Nephron progenitor cell (in vitro differentiated cells): ENCODE measurements around the gene SNX25.

Source experiments
- DNase-seq: peaks from one replicate; pipeline ENCODE4 v3.0.0; 2021
- H3K27ac Mint-ChIP-seq: 2 replicates; pipeline ENCODE4 v1.8.0; 2021; ENCODE audit warnings: mild to moderate bottlenecking, moderate library complexity, mixed read lengths
- H3K27me3 Mint-ChIP-seq: 2 replicates; pipeline ENCODE4 v1.8.0; 2021; ENCODE audit warnings: mild to moderate bottlenecking, low read depth, mixed read lengths; ENCODE audit not compliant: poor library complexity
- H3K36me3 Mint-ChIP-seq: 2 replicates; pipeline ENCODE4 v1.8.0; 2021; ENCODE audit warnings: low read depth, mixed read lengths
- H3K4me1 Mint-ChIP-seq: 2 replicates; pipeline ENCODE4 v1.8.0; 2021; ENCODE audit warnings: mixed read lengths
- H3K4me3 Mint-ChIP-seq: 2 replicates; pipeline ENCODE4 v1.8.0; 2021; ENCODE audit warnings: mild to moderate bottlenecking, moderate library complexity, mixed read lengths
- H3K9me3 Mint-ChIP-seq: 2 replicates; pipeline ENCODE4 v1.8.0; 2021; ENCODE audit warnings: mild to moderate bottlenecking, moderate library complexity, mixed read lengths
- CTCF ChIP-seq: fragments of 200-600 bp; sonication (generic); IDR thresholded peaks from 2 replicates; pipeline ENCODE4 v1.5.0; 2021; ENCODE audit warnings: antibody characterized with exemption

Gene SNX25

GRCh38 chr4:185399466-185399865 is 190.1 kb downstream of the SNX25 start:
- Mint-ChIP-seq H3K4me3 (no peak overlapping the region), H3K27ac (no peak overlapping the region), H3K36me3 (peaks cover 55% of the 10 kb centered on the region), H3K4me1 (peaks cover 20% of the 10 kb centered on the region), H3K27me3 (no peaks in the 10 kb centered on the region), H3K9me3 (no peaks in the 10 kb centered on the region)
- DNase-seq = no peak
- TF ChIP-seq CTCF = no peak

- H3K4me1 Mint-ChIP-seq = no peaks in the 10 kb centered on the region
- no peak for DNase-seq
- H3K27me3 Mint-ChIP-seq = no peaks in the 10 kb centered on the region
- no peak for TF ChIP-seq CTCF
- H3K4me3 Mint-ChIP-seq = no peak overlapping the region
- H3K9me3 Mint-ChIP-seq = no peaks in the 10 kb centered on the region
- no peak overlapping the region for H3K27ac Mint-ChIP-seq
- peaks cover 80% of the 10 kb centered on the region for H3K36me3 Mint-ChIP-seq
Measured at GRCh38 chr4:185404031-185404430, 194.6 kb downstream of the SNX25 start.

GRCh38 chr4:185405296-185405999 is 196.1 kb downstream of the SNX25 start:
- TF ChIP-seq CTCF = no peak
- no peak for DNase-seq
- H3K4me3 Mint-ChIP-seq = no peak overlapping the region
- H3K9me3 Mint-ChIP-seq = peaks cover 7% of the 10 kb centered on the region
- no peaks in the 10 kb centered on the region for H3K4me1 Mint-ChIP-seq
- H3K27me3 Mint-ChIP-seq = no peaks in the 10 kb centered on the region
- peaks cover 81% of the 10 kb centered on the region for H3K36me3 Mint-ChIP-seq
- H3K27ac Mint-ChIP-seq = no peak overlapping the region

GRCh38 chr4:185408432-185408831 is 199.0 kb downstream of the SNX25 start:
- DNase-seq = no peak

GRCh38 chr4:185411849-185412248 is 202.5 kb downstream of the SNX25 start:
- H3K4me1 Mint-ChIP-seq = no peaks in the 10 kb centered on the region
- H3K36me3 Mint-ChIP-seq = peaks cover 58% of the 10 kb centered on the region
- no peak for DNase-seq
- no peak overlapping the region for H3K4me3 Mint-ChIP-seq
- H3K27me3 Mint-ChIP-seq = no peaks in the 10 kb centered on the region
- TF ChIP-seq CTCF = no peak
- H3K9me3 Mint-ChIP-seq = peaks cover 7% of the 10 kb centered on the region
- no peak overlapping the region for H3K27ac Mint-ChIP-seq

More at GRCh38 chr4:185408432-185408831, 199.0 kb downstream of the SNX25 start:
- no peak overlapping the region for H3K27ac Mint-ChIP-seq
- H3K4me1 Mint-ChIP-seq = no peaks in the 10 kb centered on the region
- no peaks in the 10 kb centered on the region for H3K27me3 Mint-ChIP-seq
- H3K4me3 Mint-ChIP-seq = no peak overlapping the region
- peaks cover 7% of the 10 kb centered on the region for H3K9me3 Mint-ChIP-seq
- TF ChIP-seq CTCF = no peak
- peaks cover 78% of the 10 kb centered on the region for H3K36me3 Mint-ChIP-seq

GRCh38 chr4:185412412-185412811 is 203.0 kb downstream of the SNX25 start:
- Mint-ChIP-seq H3K4me1 (no peaks in the 10 kb centered on the region), H3K27ac (peak overlapping the region; percentile 71), H3K4me3 (no peak overlapping the region), H3K27me3 (no peaks in the 10 kb centered on the region), H3K9me3 (peaks cover 7% of the 10 kb centered on the region), H3K36me3 (peaks cover 60% of the 10 kb centered on the region)
- no peak for TF ChIP-seq CTCF
- no peak for DNase-seq
